ENCODE results near the gene SLC35E2B.
A peak's percentile ranks its signal among the peaks of the same experiment; 100 is the strongest.
"Not testable (repeated sequence)": the region's sequence is repeated elsewhere in the genome, so short reads cannot be mapped to it uniquely, and the experiment has no call there.

SLC35E2B gene

DNA sequence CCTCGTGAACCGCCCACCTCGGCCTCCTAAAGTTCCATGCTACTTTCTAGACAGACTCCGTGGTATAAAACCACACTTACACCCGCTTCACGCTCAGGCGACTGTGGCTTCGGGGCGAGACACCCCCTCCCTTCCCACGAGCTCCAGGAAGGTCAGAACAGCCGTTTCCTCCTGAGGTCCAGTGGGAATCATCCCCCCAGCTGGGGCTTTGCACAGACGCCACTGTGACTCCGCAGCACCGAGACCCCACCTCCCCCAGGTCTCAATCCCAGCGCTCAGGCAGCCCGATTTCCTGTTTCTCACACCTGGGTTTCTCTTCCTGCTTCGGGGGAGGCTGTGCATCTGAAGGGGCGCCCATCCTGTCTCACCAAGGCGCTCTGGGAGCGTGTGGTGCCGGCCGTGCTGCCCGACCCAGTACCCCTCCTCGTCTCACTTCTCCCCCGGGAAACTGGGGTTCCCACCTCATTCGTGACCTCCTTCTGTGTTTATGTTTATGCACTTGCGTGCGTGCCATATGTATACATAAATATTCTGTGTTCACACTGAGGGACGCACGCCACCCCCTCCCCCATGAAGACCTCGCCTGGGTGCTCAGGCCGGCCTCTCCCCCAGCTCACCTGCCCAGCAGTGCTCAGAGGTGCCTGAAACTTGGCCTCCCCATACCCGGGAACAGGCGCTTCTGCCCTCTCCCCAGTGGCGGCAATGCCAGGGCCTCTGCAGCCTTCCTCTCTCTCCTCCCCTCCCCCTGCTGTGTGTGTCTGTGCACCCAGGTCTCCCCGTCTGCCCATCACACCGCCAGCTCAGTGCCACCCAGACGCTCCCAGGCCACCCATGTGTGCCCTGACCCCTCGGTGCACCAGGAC is 14.6 kb downstream of the SLC35E2B start:
- DNase-seq (ENCODE audit: low read depth in 1 of 2, low spot score in 1 of 2): peak; percentile 19 to 46

DNA sequence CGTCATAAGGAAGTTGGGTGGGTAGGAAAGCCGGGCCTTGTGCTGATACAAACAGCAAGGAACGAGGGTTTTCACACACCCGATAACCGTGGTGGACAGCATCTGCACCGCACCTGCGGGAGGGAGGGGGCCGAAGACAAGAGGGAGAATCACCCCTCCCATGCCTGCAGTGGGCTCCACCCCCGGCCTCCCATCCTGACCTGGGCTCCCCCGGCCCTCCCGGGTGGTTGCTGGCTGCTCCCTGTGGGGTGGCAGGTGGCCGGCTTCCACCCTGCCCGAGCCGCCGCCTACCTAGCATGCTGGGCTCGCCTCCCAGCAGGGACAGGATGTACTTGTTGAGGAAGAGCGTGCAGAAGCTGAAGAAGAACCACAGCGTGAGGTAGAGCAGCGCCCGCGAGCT is 16.5 kb downstream of the SLC35E2B start:
- DNase-seq (ENCODE audit: low read depth in 1 of 2, low spot score in 1 of 2): not testable (repeated sequence)

DNA sequence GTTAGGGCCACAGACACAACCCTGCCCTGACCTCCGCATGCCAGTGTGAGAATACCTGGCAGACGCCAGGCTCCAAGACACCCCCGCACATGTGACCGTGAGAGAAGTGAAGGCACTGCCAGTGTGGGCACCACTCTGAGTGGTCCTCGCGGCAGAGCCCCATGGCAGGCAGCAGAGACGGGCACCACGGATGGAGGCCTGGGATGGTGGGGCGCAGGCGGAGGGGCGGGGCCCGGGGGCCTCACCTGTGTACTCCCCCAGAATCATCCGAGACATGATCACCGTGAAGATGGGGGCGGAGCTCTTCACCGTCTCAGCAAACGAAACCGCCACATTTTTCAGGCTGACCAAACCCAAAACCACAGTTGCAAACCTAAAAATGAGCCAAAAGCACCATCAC is 17.4 kb downstream of the SLC35E2B start:
- DNase-seq (ENCODE audit: low read depth in 1 of 2, low spot score in 1 of 2): not testable (repeated sequence)

DNA sequence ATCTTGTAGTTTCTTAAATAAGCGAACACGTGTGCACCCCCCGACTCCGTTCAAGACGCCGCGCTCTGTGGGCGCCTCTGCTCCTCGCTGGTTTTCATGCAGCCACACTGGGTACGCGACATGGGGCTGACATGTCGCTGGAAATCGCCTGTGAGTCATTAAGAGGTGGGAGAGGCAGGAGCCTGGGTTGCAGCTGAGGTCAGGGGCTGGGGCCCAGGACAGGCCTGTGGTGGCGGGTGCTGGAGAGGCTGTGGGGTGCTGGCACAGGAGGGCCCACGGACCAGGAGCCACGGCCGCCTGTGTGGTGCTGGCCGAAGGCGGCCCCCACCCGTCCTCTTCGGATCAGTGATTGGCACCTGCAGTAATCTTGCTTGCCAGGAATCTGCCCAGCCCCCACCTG is 17.8 kb downstream of the SLC35E2B start:
- DNase-seq (ENCODE audit: low read depth in 1 of 2, low spot score in 1 of 2): not testable (repeated sequence)

DNA sequence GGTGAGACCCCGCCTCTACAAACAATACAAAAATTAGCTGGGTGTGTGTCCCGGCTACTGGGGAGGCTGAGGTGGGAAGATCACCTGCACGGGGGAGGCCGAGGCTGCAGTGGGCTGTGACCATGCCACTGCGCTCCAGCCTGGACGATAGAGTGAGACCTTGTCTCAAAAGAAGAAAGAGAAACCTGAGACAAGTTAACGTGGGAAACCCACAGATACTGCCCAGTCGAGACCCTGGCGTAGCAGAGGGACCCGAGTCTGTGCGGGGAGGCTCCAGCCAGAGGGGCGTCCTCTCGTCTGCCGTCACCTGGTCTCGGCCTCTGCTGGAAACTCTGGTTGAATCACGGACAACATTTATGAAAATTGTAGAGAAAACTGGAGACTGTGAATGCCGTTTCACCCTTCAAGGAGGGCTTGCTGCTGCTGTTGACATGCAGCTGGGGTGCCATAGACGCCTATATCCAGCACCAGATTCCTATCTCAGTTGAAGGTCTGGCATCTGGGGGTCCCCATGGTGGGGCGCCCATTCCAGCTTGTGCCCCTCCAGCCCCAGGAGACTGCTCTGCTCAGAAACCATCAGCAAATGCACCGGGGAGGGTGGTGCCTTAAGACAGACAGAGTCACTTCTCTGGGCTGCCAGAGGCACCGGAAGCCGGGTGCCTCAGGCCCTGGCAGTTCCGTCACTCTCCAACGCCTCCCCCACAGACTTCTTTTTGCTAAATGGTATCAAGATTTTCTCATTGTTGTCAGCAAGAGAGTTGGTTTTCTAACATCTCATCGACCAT is 20.2 kb downstream of the SLC35E2B start:
- DNase-seq (ENCODE audit: low read depth in 1 of 2, low spot score in 1 of 2): no peak

DNA sequence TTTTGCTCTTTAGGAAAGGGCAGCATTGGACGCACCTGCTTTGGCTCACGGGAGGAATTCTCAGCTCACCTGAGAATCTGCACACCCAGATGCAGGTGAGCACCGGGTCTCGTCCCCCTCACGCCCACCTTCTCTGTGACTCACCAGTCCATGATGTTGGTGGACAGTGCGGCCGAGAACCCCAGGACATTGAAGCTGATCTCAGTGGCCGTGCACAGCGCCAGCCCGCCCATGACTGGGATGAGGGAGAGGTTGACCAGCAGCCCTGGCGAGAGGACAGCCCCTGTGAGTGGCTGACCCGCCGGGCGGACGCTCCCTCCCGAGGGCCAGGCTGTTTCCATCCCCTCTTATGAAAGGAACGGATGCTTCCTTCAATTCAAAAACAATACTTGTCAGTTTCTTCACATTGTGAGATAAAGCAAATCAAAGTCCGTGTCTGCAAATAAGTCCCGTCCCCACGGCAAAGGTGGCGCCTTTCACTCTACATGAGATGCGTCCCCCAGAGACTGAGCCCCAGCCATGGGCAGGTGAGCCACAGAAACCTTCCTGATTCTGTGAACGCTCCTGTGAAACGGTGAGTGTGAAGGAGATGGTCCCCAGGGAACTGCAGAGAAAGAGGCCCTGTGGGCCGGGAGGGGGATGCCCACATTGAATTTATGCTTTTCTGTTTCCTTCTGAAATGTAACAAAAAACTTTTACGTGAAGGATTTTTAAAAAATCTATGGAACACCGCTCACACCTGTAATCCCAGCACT is 21.1 kb downstream of the SLC35E2B start:
- DNase-seq (ENCODE audit: low read depth in 1 of 2, low spot score in 1 of 2): no peak

DNA sequence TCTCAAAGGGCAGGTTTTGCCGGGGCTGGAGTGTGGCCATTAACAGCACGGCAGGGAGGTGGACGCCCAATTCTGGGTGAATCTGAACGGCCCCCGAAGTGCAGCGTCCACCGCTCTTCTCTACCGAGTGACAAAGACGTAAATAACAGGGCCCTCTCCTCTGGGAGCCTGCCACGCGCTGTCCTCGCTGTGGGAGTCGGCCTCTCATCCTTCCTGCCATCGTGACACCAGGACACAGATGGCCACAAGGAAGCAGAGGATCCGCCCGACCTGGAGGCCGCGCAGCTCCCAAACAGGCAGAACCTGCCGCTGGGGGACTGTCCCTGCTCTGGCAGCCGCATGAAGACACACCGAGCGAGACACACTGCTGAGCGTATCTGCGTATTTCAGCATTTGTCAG is 21.7 kb downstream of the SLC35E2B start:
- DNase-seq (ENCODE audit: low read depth in 1 of 2, low spot score in 1 of 2): no peak

DNA sequence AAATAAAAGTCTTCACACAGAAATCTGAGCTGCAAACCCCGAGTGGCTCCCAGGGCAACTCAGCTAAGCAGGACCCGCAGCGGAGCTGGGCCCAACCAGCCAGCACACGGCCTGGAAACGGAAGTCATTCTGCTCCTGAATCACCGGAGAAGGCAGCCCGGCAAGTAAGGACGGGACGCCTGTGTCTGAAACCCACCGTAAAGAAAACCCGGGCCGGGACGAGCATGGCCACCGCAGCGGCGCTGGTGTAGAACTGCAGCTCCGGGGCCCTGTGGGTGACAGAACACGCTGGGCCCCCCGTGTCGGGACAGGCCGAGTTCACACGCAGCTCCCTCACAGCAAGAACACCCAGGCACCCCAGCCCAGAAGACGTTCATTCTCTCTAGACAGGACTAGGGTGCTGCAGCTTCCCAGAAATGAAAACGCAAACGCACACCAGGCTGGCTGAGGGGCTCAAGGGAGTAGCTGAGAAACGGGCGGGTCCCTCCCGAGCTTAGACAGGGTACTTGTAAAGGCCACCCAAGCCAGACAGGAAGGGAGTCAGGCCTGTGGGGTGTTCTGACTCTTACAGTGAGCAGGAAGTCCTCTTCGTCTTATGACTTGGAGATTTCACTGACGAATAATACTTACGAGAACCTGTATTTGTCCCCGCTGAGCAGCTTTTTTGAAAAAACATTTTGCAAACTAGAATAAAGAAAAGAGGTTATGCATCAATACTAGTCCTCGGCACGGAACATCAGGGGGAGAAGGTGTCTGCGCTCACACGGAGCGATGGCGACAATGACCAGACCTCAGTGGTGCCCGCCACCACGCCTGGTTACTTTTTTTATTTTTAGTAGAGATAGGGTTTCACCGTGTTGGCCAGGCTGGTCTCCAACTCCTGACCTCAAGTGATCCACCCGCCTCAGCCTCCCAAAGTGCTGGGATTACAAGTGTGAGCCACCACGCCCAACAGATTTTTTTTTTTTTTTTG is 22.8 kb downstream of the SLC35E2B start:
- DNase-seq (ENCODE audit: low read depth in 1 of 2, low spot score in 1 of 2): no peak

DNA sequence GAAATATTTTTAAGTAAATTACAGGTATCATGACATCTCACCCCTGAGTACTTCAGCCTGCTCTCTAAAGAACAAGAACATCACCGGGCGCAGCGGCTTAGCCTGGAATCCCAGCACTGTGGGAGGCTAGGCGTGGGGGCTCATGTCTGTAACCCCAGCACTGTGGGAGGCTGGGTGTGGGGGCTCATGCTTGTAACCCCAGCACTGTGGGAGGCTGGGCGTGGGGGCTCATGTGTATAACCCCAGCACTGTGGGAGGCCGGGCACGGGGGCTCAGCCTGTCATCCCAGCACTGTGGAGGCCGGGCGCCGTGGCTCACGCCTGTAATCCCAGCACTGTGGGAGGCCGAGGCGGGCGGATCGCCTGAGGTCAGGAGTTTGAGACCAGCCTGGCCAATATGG is 26.1 kb downstream of the SLC35E2B start:
- no peak for DNase-seq (ENCODE audit: low read depth in 1 of 2, low spot score in 1 of 2)

DNA sequence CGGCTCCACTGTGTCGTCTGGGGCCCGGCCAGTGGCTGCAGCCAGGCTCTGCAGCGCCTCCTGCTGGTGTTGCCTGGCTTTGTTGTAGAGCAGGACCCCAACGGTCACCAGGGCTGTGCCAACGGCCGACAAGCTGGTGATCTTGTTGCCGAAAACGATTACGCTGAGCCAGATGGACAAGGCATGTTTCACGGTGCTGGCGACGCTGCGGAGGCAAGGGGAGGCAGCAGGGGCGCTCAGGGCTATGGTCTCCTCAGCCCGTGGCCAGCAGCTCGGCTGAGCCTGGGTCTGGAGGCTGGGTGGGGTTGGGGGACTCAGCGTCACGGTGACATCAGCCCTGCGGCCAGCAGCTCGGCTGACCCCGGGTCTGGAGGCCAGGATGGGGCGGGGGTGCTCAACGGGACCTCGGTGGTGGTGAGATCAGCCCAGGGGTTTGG is 26.8 kb downstream of the SLC35E2B start:
- peak in 1 of 2 donors; percentile 5 for DNase-seq (ENCODE audit: low read depth in 1 of 2, low spot score in 1 of 2)

DNA sequence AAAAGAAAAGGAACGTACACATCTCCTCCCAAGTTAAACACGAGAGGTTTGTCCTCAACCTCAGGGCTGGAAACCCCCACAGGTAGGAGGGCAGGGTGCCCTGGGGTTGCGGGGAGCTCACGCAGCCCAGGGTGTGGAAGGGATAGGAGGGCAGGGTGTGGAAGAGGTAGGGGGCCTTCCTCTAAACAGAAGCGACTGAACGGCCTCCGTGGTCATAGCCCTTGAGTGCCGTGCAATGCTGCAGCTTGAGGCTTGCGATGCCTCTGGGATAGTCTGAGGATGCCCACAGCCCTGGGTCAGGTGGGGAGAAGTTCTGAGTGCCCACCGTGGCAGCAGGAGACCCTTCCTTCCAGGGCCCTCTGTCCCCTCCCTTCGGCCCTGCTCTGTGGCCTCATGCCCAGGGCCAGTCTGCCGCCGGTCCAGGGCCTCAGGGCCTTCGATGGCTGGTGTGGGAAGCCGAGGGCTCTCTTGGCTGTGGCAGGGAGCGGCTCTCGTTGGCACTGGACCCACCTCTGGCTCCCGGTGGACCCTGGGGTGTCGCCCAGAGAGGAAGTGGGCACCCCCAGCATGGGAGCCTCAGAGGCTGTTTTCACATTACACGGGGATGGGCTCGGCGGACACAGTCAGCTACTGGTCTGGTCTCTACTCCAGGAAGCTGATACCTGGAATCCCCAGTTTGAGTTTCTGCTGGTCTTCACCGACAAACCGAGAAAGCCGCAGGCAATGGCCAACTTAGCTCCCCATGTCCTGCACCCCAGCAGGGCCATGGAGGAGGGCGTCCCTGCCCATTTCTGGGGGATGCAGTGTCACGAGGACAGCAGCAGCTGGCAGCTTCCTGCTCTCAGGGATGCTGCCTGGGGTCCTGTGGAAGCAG is 27.4 kb downstream of the SLC35E2B start:
- DNase-seq (ENCODE audit: low read depth in 1 of 2, low spot score in 1 of 2): no peak

DNA sequence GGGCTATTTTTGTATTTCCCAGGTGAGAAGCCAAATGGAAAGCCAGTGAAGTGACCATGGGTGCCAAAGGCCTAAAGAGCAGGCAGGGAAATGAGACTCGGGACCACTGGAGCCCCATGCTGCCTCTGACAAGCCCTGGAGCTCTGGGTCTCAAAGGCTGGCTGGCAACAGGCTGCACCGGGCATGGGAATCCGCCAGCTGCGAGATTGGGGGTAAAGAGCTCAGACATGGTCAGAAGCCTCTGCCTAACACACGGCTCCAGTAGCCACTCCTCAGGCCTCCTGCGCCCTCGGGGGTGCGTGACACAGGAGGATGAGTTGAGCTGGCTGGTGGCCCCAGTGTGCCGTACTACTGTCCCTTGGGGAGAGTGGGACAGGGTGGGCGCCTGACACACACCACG is 28.3 kb downstream of the SLC35E2B start:
- DNase-seq (ENCODE audit: low read depth in 1 of 2, low spot score in 1 of 2): not testable (repeated sequence)

DNA sequence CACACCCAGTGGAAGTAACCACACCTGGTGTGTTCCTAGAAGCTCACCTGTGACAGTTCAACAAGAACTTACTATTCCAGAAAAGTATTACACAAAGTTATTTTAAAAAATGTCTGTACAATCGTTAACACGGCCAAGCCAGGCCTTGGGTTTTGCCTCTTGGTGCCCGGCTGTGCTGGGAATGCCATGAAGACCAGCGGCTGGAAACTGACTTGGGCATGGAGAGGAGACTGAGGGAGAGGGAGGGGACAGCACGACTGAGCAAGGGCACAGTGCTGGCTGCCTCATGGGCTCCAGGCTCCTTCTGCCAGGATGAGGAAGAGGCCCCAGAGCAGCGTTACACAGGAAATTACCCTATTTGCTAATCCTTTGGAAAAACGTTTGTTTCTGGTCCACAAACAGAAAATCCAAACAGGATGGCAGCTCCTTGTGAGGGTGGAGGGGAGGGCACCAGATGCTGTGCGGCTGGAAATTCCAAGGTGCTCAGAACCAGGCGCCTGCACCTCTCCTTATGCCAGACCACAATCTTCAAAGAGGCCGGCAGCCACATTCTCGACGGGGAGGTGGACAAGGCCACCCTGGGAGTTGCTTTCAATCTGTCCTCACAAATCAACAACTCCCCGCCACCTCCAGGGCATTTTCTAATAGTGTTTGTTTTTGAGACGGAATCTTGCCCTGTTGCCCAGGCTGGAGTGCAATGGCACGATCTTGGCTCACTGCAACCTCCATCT is 29.6 kb downstream of the SLC35E2B start:
- not testable (repeated sequence) for DNase-seq (ENCODE audit: low read depth in 1 of 2, low spot score in 1 of 2)

DNA sequence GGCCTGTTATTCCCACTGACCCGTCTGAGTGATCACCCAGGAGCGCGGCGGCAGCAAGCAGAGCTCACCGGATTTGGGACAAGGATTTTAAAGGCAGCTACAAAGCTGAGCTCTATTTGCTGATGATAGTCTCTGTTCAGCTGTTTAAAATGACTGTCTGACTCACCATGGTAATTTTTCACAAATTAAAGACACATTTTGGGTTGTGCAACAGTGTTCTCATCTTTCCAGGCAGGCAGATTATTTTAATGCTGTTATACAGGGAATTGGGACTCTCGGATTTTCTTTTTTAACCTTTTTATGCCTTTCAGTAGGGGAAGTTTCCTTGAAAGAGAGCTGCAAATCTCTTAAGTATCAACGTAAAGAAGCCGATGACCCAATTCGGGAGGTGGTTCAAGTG is 30.2 kb downstream of the SLC35E2B start:
- not testable (repeated sequence) for DNase-seq (ENCODE audit: low read depth in 1 of 2, low spot score in 1 of 2)

DNA sequence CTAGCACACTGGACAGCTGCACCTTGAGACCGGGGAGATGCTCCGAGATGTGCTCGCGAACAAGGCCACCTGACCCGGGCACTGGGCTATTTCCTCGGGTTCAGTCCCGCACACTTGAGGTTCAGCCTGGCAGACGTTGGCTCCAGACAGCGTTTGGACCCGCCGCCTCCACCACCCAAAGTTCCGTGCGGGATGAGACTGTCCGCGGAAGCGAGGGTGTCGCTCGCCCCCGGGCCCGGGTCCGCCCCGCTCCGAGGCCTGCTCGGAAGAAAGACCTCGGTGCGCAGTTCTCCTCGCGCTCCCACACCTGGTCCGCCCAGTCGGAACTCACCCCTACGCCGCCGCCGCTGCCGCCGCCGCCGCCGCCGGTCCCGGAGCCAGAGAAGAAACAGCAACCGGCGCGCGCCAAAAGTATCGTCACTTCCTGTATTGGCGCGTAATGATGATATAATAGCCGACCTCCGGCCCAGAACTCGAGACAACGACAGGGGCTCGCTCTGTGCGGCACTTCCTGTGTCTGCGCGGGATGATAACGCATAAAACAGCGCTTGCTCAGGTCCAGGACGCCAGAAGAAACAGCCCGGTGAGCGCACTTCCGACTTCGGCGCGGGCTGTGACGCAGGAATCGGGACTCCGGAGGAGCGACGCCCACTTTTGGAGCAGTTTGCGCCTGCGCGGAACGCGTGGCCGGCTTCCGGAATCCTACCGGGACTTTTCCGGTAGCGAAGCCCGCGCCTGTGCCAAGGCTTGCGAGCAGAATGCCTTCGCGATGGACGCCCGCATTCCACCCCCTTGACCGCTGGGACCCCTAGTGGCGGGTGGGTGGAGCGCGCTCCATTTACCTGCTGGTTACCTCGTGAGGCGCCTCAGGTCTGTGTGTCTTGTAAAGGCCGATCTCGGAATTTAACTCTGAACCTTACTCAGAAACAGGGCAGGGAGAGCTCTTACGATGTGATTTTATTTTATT is 33.7 kb downstream of the SLC35E2B start, which contains the start of gene CDK11B:
TSS of gene CDK11B (minus strand) at position 422 of the 967 bp plus-strand sequence. CDS start 1,519 bp downstream, outside the sequence.
- DNase-seq (ENCODE audit: low read depth in 1 of 2, low spot score in 1 of 2): peak; percentile 92 to 98

DNA sequence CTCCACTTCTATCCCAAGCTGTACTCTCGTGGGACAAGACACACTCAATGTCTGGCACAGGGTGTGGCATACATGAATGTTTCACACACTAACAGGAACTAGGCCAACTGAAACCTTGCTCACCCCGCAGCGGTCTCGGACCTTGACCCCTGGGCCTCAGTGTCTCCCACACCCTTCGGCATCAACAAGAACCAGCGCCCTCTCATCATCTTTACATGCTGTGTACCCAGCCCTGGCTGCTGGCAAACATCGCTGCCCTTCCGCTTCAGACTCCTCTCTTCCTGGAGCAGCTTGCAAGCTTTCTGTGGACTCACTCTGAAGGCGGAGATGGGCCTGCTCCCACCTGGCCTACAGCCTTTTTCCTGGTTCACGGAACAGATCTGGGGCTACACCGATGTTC is 44.3 kb downstream of the SLC35E2B start:
- DNase-seq (ENCODE audit: low read depth in 1 of 2, low spot score in 1 of 2): not testable (repeated sequence)

DNA sequence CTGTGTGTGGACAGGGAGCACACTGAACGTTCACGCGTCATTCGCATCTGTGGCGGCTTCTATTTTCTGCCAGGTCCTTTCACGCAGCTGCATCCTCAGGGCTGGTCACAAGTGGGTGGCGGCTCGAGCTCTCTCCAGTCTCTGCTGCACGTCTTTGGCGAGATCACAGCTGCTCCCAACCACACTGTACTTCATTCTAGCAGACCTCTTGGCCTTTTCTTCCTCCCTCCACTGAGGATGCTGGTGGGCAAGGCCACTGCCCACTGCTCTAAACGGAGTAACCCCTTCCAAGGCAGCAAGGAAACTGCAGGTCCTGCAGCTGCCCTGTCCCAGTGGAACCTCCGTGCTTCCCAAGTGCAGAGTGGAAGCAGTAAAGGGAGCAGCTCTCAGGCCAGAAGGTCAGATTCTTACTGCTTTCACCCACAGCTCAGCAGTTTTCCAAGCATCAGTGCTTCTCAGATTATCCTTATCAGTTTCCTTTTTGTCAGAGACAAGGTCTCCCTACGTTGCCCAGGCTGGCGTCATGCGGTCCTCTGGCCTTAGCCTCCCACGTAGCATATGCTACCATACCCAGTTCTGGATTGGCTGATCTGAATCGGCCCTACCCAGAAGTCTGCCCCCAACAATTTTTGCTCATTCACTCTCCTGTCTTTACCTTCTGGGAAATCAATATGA is 44.9 kb downstream of the SLC35E2B start:
- DNase-seq (ENCODE audit: low read depth in 1 of 2, low spot score in 1 of 2): not testable (repeated sequence)
